MM.1S (cell line): ENCODE results near the gene BLM.

Experiments
- CTCF ChIP-seq: fragments of 300-600 bp; sonication (generic); IDR thresholded peaks from 2 replicates; pipeline ENCODE4 v1.5.1; 2016; ENCODE audit warnings: antibody characterized with exemption, low read length, mixed read lengths
- EZH2phosphoT487 ChIP-seq: fragments of 300-600 bp; sonication (generic); IDR thresholded peaks from 2 replicates; pipeline ENCODE4 v1.6.1; 2018; ENCODE audit warnings: antibody characterized with exemption, low read length

DNA sequence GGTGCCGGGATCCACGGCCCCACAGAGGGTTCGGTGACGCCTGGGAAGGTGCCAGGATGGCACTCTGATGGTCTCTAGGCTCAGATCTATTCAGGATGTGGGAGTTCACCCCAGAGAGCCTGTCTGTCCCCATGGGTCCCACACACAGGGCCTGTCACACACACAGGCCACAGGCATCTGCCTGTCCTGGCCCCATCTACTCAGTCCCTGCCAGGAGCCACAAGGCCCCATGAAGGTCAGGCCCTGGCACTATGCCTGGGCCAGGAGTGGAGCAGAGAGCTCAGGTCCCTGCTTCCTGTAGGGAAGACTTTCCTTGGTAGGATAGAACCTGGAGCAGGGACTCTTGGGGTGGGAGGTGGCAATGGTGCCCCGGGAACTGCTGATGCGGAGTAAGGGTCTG, 102.2 kb downstream of the BLM start:
- TF ChIP-seq EZH2phosphoT487 (no peak), CTCF (no peak)
